NT2/D1 (cell line): Measurements from ENCODE around the gene DYNC2H1.

ENCODE experiments used
- SUZ12 ChIP-seq: IDR thresholded peaks from 2 replicates; pipeline ENCODE4 v1.6.1; 2011; ENCODE audit not compliant: insufficient read length, insufficient read depth; ENCODE audit errors: extremely low read depth
- YY1 ChIP-seq: IDR thresholded peaks from 2 replicates; pipeline ENCODE4 v1.6.1; 2011; ENCODE audit not compliant: insufficient read length, insufficient read depth
- ZNF274 ChIP-seq: IDR thresholded peaks from 2 replicates; pipeline ENCODE4 v1.6.1; 2011; ENCODE audit warnings: mild to moderate bottlenecking, low read depth, low read length

GRCh38 chr11:103384652-103385051 is 275.4 kb downstream of the DYNC2H1 start:
- TF ChIP-seq ZNF274 (no peak), YY1 (no peak), SUZ12 (no peak)
